CD4-positive, alpha-beta T cell treated with Interleukin-1 beta for 1 hour (primary cell): Measurements from ENCODE around the gene TCF3.
"Not testable (repeated sequence)": the region's sequence is repeated elsewhere in the genome, so short reads cannot be mapped to it uniquely, and the experiment has no call there.

Experiments
- DNase-seq, 2 donors: peaks; one replicate each; pipeline ENCODE4 v3.0.0-alpha.2; 2020 to 2022

Gene TCF3

GRCh38 chr19:1652471-1653299 lies at the start of gene TCF3:
TSS of gene TCF3 (minus strand) at chr19:1652615. CDS start at chr19:1650248, 2,367 bp downstream.
- peak; percentile 99 for DNase-seq

DNA sequence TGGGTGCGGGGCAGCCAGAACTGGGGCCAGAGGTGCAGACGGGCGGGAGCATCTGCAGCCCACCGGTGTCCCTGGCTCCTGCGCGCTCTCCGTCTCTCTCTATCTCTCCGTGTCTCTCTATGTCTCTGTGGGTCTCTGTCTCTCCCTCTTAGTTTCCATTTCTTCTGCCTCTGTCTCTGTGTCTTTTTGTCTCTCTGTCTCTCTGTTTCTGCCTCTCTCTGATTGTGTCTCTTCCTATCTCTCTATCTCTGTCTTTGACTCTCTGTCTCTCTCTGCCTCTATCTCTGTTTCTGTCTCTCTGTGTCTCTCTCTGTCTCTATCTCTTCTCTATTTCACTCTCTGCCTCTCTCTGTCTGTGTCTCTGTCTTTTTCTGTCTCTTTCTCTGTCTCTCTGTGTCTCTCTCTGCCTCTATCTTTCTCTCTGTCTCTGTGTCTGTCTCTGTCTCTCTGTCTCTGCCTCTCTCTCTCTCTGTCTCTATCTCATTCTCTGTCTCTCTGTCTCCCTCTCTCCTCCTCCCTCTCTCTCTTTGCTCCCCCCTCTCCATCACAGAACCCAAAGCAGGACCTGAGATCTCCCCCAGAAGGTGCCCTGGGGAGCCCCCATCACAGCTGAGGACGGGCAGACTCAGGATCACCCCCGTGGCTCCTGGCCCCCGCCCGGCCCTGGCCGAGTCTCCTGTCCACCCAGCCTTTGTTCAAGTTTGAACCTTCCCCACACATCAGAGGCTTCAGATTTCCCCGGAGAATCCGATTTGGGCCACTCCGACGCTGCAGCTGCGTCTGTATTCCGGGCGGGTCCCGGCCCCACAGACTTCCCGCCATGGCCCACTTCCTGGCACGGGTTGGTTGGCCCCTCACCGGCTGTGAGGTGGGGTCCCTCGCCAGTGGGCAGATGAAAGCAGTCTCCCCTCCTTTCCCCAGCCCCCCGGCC lies 48.6 kb upstream of the TCF3 start:
- DNase-seq: no peak

DNA sequence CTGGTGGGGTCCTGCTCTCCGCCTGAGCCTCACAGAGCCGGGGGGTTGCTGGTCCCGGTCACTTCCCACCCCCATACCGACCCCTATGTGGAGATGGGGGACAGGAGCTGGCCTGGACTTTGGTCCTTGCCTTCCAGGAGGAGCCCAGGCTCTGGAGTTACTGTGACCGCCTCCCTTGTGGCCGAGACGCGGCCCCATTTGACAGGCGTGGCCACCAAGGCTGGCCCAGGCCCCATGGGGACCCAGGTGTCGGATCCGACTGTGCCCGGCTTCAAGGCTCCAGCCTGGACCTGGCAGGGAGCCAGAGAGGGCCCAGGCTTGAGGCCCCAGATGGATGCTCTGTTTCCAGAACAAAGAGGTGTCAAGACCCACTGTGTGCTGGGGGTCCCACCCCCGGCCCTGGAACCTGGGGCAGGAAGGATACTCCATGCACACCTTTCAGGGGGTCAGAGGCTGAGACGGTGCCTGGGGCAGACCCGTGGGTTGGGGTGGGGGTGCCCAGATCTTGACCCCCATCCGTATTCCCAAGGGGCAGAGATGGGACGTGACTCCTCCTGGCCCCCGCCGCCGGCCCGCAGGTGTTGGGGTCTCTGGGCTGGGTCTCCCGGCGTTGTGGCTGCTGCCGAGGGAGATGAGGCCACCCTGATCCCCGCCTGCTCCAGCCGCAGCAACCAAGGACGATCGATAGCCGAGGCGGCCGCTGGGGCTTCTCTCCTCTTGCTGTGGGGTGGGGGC lies 47.8 kb upstream of the TCF3 start:
- DNase-seq: no peak

DNA sequence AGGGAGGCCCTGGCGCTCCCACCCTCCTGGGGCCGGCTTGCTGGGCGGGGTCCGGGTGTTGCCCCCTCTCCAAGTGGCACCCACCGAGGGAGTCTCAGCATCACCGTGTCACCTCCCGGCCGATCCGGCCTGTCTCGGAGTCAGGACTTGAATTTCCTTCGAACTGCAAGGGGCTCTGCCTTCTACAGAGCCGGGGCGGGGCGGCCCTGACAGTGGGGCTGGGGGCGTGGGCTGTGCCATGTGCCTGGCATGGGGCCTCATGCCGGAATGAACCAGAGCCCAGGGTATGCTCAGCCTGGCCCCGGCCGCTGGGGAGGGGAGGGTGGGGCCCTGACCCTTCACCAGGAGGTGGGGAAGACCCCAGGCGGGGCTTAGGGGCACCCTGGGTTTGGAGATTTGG lies 47.0 kb upstream of the TCF3 start:
- no peak for DNase-seq

DNA sequence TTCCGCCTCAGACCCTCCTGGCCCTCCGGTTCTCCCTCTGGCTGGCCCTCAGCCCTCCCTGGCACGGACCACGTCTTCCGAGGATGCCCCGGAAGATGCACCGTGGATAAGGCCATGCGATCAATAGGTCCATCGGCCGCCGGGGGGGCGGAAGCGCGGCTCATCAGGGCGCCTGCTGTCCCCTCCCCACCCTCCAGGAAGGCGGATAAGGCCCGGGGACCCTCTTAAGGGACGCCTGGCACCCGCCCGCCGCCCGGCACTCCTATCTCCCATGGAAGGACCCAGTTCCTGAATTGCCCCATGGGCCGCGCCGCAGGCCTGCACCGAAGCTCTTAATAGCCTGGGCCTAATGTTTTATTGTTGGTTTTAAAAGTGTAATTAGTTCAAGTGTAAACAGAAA lies 46.2 kb upstream of the TCF3 start:
- no peak for DNase-seq

- not testable (repeated sequence) for DNase-seq
Observed at GRCh38 chr19:1695481-1695880, 43.1 kb upstream of the TCF3 start.

GRCh38 chr19:1691589-1692290 lies 39.3 kb upstream of the TCF3 start:
- DNase-seq: no peak

GRCh38 chr19:1690699-1691307 lies 38.4 kb upstream of the TCF3 start:
- peak; percentile 57 to 61 for DNase-seq

GRCh38 chr19:1685785-1686184 lies 33.4 kb upstream of the TCF3 start:
- DNase-seq: not testable (repeated sequence)

DNA sequence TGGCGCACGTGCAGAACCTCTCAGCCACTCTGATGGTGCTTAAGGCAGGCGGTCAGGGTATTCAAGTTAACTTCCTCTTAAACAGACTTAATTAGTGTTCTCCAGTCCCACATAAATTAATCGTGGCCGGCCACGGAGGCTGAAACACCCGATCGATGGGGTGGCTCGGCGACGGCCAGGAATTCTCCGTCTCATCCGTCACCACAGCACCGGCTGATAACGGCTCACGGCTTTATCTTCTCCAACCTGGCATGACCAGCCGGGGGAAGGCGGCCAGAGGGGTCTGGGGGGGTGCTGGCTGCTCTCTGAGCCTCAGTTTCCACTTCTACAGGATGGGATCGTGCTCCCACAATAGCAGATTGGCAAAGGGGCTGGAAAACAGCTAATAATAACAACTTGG lies 32.6 kb upstream of the TCF3 start:
- no peak for DNase-seq

- no peak for DNase-seq
Observed at GRCh38 chr19:1684573-1684912, 32.1 kb upstream of the TCF3 start.

GRCh38 chr19:1683869-1684572 lies 31.6 kb upstream of the TCF3 start:
- no peak for DNase-seq

GRCh38 chr19:1680976-1681375 lies 28.6 kb upstream of the TCF3 start:
- no peak for DNase-seq

DNA sequence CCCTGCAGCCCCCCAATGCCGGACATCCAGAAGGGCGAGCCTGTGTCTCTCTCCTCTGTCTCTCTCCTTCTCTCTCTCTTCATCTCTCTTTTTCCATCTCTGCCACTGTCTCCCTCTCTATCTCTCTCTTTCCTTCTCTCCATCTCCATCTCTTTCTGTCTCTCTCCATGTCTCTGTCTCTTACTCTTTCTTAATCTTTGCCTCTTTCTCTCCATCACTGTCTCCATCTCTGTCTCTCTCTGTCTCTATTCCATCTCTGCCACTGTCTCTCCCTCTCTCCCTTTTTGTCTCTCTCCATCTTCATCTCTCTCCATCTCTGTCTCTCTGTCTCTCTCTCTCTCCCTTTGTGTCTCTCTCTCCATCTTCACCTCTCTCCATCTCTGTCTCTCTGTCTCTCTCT lies 25.7 kb upstream of the TCF3 start:
- DNase-seq: no peak

DNA sequence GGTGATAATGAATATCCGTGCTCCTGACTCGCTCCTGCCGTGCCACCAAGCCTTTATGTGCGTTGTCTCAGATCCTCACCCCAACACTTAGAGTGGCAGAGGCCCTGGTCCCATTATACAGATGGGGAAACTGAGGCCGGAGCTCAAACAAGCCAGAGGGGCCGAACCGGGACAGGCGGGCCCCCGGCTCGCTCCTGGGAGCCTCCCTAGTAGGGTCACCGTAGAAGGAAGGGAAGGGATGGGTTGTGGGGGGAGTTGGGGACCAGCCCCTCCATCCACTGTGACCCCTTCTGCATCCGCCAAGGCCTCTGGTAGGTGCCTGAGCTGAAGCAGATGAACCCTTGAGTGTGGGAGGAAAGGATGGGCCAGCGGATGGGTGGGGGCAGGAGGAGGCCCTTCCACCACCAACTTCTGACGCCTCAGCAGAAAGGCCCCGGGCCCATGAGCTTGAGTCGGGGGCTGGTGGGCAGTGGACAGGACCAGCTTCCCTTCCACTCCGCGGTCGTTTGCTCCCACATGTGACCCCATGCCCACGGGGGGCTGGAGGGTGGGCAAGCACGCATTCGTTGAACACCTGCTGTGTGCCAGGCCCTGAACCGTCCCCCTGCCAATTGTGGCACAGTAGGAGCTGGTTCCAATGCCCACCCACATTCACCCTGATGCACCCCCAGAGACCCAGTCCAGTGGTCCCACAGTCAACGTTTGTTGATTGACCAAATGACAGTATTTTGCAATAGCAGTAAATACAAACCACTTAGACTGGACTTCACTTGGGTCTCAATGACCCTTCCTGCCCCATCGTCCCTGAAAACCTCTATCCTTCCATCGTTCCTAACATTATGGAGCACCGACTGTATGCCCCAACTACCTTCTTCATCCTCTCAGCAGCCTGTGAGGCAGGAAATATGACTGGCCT lies 24.2 kb upstream of the TCF3 start:
- no peak for DNase-seq

GRCh38 chr19:1675633-1676350 lies 23.4 kb upstream of the TCF3 start:
- DNase-seq: no peak

DNA sequence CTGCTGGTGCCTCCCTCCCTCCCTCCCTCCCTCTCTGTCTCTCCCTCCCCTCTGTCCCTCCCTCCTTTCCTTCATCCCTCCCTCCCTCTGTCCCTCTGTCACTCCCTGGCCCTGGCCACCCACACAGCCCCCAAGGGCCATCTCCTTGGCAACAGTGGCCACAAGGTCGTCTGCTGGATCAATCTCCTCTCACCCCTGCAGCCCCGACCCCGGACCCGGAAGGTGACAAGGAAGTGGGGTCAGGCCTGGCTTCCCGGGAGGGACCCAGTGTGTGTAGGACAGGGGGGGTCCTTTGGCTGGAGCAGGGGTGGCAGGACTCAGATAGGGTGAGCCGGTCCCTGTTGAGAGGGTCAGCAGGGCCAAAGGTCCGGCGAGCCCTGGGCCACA lies 21.9 kb upstream of the TCF3 start:
- no peak for DNase-seq

DNA sequence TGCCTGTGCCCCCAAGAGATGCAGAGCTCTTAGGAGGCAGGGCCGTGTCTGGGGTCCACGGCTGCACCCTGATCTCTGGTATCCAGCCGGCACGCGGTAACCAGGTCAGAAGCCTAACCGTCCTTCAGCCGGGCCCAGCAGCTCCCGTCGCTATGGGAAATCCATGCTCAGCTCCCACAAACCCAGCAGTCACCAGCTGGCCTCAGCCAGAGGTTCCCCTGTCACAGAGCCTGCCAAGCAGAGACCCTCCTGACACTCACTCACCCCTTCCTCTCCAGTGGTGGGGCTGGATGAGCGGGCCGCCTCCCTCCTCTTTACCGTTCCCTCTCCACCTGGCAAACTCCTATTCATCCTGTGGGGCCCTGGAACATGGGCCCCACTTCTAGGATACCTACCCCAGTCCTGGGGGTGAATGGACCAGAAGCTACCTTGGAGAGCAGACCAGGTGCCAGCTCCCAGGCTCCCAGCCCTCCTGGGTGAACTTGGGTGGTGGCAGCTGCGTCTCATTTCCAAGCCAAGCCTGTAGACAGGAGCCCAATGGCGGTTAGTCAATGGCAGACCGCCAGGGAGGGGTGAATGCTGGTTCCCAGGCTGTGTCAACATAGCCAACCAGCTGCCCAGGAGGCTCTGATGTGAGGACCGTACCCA lies 21.4 kb upstream of the TCF3 start:
- no peak for DNase-seq
